HG03565 (cell line): Measurements from ENCODE around the gene ZNF385D.
"Not testable (repeated sequence)": the region's sequence is repeated elsewhere in the genome, so short reads cannot be mapped to it uniquely, and the experiment has no call there.

ENCODE experiments used
- ATAC-seq: cut with Tn5 transposase; IDR thresholded peaks from one replicate; pipeline ENCODE4 v1.9.1; 2021; ENCODE audit warnings: mild to moderate bottlenecking, moderate library complexity; ENCODE audit not compliant: unreplicated experiment

ZNF385D gene

GRCh38 chr3:21393683-21394311 lies 357.2 kb downstream of the ZNF385D start:
- ATAC-seq, result no peak

- ATAC-seq, result no peak
Measured at GRCh38 chr3:21392526-21392925, 358.5 kb downstream of the ZNF385D start.

- no peak for ATAC-seq
Measured at GRCh38 chr3:21390856-21391255, 360.2 kb downstream of the ZNF385D start.

- no peak for ATAC-seq
Measured at GRCh38 chr3:21390136-21390535, 360.9 kb downstream of the ZNF385D start.

- not testable (repeated sequence) for ATAC-seq
Measured at GRCh38 chr3:21387142-21387826, 363.7 kb downstream of the ZNF385D start.

GRCh38 chr3:21378036-21378435 lies 373.0 kb downstream of the ZNF385D start:
- not testable (repeated sequence) for ATAC-seq

- ATAC-seq, result no peak
Measured at GRCh38 chr3:21377071-21377769, 373.8 kb downstream of the ZNF385D start.

- no peak for ATAC-seq
Measured at GRCh38 chr3:21372316-21372715, 378.7 kb downstream of the ZNF385D start.
